GM20000 (cell line): ENCODE measurements around the gene LUC7L3.
"Not testable (repeated sequence)": the region's sequence is repeated elsewhere in the genome, so short reads cannot be mapped to it uniquely, and the experiment has no call there.

Experiments used
- DNase-seq: peaks from one replicate; pipeline ENCODE4 v3.0.0; 2012; ENCODE audit warnings: low spot score
- CTCF ChIP-seq: IDR thresholded peaks from 2 replicates; pipeline ENCODE4 v1.5.1; 2012; ENCODE audit warnings: mild to moderate bottlenecking, control low read depth; ENCODE audit errors: extremely low read depth, missing control alignments

Gene LUC7L3

GRCh38 chr17:50677851-50678375 lies 41.5 kb upstream of the LUC7L3 start:
- TF ChIP-seq CTCF = no peak
- no peak for DNase-seq

- no peak for TF ChIP-seq CTCF
- DNase-seq = no peak
Observed at GRCh38 chr17:50679008-50679544, 40.3 kb upstream of the LUC7L3 start.

GRCh38 chr17:50680126-50680525 lies 39.3 kb upstream of the LUC7L3 start:
- no peak for DNase-seq
- no peak for TF ChIP-seq CTCF

GRCh38 chr17:50680543-50681262 lies 38.7 kb upstream of the LUC7L3 start:
- DNase-seq = not testable (repeated sequence)

GRCh38 chr17:50681263-50682200 lies 37.9 kb upstream of the LUC7L3 start:
- DNase-seq = no peak
- no peak for TF ChIP-seq CTCF

- no peak for DNase-seq
- TF ChIP-seq CTCF = no peak
Observed at GRCh38 chr17:50682441-50682840, 37.0 kb upstream of the LUC7L3 start.

- no peak for TF ChIP-seq CTCF
- no peak for DNase-seq
Observed at GRCh38 chr17:50682938-50683337, 36.5 kb upstream of the LUC7L3 start.
